T1000 (cell line): ENCODE measurements around the gene EXOC1.
"Not testable (repeated sequence)": the region's sequence is repeated elsewhere in the genome, so short reads cannot be mapped to it uniquely, and the experiment has no call there.

Source experiments
- DNase-seq: peaks from one replicate; lab custom pipeline; 2025; ENCODE audit warnings: mixed read lengths; lab: John Stamatoyannopoulos, UW

The EXOC1 gene

DNA sequence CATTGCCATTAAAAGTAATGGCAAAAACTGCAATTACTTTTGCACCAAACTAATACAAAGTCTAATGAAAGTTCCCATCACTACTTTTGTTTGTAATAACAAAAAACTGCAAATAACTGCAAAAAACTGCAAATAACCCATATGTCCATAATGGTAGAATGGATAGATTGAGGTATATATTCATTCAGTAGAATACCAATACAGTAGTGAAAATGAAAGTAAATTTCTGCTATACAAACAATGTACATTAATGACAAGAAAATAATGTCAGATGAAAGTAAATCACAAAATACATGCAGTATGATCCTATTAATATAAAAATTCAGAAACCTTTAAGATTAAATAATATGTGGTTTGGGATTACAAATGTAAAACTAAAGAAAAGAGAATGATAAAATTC lies 54.0 kb downstream of the EXOC1 start:
- DNase-seq = no peak

DNA sequence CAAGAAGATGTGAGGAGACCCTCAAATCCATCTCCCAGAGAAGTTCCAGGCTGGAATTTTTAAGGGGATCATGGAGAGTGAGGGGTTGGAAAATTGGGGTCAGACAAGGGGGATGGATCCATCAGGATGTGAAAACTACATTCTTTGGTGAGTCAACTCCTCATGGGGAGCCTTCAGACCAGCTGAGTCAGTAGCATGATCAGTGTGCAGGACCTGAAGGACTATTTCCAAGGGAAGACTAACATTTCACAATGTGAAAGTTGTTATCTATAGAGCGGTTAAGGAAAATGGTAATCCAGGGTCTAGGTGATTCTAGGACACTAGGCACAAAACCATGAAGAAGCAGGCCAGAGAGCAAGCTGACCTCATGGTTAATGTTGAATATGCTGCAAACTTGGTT lies 56.7 kb downstream of the EXOC1 start:
- DNase-seq = no peak

DNA sequence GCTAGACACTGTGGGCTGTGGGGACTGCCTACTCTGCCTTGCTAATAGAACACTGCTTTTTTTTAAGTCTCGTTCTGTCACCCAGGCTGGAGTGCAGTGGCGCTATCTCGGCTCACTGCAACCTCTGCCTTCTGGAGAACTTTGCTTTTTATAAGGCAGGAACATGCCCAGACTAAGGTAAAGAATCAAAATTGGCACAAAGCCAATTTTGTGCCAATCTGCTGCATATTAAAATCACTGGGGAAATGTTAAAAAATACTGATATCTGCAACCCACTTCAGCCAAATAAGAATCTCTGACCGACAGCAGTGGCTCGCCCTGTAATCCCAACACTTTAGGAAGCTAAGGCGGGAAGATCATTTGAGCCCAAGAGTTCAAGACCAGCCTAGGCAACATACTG lies 58.8 kb downstream of the EXOC1 start:
- DNase-seq = no peak

DNA sequence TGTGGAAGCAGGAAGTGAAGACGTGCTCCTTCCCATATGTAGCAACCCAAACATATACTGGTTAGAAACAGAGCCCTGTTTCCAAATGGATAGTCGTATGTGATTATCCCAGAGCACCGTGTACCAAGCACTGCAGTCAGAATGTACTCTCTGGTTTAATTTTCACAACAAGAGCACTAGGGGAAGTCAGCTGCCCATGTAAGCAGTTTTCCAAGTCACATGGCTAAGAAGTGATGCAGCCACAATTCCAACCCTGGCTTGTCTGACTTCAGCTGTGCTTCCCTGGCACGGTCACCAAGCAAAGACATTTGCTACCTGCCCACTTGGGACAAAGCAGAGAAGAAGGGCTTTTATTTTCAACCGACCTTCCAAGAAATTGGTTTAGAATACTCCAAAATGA lies 67.1 kb downstream of the EXOC1 start:
- no peak for DNase-seq

DNA sequence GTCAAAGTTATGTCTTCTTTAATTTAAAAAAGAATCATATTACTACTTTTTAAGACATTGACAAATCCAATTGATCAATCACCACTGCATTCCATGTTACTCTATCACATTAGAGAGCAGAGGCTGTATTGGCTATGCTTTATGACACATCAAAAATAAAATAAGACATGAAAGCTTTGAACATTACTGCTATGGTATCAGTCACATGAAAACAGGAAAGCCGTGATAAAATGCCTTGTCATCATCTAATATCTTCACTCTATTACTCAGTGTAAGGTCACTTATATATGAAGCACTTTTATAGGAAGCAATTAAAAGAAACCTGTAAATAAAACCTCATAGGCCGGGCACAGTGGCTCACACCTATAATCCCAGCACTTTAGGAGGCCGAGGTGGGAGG lies 67.6 kb downstream of the EXOC1 start:
- no peak for DNase-seq

DNA sequence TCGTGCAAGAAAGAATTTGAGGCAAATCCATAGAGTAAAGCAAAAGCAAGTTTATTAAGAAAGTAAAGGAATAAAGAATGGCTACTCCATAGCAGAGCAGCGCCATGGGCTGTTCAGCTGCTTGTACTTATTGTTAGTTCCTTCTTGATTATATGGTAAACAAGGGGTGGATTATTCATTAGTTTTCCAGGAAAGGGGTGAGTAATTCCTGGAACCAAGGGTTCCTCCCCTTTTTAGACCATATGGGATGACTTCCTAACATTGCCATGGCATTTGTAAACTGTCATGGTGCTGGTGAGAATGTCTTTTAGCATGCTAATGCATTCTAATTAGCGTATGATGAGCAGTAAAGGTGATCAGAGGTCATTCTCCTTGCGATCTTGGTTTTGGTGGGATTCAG lies 71.8 kb downstream of the EXOC1 start:
- DNase-seq = no peak

DNA sequence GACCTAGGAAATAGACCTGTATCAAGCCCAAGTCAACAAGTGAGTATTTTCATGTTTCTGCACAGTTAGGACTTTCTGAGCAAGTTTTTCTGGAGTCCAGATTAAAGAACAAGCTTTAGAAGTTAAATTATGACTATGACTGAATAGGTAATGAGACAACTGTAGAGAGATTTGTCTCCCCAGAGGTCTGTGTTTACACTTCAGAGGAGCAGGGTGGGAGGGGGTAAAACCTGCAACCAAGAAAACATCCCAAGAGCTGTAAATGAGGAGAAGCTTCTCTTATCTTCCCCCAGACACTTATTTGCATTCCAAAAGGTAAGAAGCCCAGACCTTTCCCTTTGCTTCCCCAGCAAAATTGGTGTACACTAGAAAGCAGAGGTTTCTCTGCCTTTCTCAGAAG lies 73.2 kb downstream of the EXOC1 start:
- DNase-seq = no peak

DNA sequence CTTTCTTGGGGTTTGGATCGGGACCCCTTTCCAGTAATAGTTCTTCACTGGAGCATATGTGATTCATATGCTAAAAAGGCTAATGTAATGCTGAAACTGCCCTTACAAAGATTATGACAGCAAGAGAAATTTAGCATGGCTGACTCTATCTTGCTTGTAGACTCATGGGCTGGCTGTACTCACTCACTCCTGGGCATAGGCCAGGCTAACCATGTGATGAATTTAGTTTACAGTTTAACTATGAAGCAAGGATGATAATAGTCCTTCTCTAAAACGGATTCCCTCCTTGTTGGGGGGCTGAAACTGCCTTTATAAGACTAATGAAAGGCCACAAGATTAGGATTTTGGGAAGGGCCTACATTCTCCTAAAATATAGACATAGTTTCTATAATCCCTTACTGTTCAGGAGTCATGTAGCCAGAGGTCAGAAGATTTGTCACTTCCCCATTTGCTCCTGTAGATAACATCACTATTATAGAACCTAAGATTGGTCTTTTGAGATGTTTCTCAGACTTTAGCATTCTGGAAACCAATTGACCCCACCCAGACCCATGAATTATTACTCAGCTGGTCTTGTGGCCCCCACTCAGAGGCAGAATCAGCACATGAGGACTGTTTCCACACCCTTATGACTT lies 74.5 kb downstream of the EXOC1 start:
- DNase-seq = no peak

DNA sequence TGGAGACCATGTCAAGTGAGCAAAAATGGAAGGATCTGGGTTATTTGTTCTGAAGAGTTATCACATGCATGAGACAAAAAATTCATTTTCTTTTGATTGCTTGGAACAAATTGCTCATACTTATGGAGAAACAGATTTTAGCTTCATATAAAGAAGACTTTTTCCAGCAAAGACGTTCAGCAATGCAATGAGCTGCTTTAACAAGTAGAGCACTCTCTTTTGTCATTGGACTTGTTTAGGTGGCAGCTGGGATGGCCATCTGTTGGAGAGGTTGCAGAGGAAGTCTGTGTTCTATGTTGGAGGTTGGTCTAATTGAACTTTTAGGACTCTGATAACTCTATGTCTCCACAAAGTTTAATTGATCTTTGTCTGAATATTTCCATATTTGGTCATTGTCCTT lies 75.4 kb downstream of the EXOC1 start:
- no peak for DNase-seq

DNA sequence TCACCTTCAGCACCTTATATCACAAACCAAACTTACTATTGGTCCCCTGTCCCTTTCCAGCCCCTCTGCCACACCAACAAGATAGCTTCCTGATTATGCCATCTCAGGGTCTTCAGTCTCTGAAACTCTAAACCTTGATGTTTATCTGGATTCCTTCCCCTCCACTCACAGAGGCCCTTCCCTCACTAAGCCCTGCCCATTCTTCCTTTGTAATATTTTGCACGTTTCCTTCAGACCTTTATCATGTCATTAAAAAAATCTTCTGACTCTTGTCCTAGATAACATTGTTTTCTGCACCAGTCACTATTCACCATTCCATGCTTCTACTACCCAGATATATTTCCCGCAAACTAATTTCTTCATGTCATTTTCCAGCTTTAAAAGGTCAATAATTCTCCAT lies 77.6 kb downstream of the EXOC1 start:
- no peak for DNase-seq

DNA sequence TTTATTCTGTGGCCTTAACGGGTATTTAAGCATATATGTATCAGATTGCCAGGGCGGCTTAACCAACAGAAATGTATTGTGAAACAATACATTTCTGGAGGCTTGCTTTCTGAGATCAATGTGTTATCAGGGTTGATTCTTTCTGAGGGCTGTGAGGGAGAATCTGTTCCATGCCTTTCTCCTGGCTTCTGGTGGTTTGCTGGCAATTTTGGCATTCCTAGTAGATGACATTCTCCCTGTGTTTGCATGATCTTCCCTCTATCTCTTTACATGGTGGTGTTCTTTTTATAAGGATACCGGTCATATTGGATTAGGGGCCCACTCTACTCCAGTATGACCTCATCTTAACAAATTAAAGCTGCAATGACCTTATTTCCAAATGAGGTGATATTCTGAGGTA lies 78.4 kb downstream of the EXOC1 start:
- DNase-seq = no peak

DNA sequence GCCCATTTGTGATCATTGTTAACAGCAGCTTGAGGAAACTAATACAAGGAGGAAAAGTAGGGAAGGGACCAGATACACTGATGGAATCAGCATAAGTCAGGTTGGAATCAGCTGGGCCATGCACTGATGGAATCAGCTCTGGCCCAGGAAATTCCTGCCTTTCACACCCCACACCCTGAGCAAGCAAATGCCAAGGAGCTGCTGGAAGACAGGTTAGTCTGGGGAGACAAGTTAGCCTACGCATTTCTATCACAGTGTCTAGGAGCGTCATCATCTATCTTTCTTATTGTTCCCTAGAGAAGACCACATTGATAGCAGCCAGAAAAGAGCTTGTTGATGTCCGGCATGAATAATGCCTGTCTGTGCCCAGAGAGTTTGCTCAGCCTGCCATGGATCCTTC lies 79.1 kb downstream of the EXOC1 start:
- DNase-seq = no peak

DNA sequence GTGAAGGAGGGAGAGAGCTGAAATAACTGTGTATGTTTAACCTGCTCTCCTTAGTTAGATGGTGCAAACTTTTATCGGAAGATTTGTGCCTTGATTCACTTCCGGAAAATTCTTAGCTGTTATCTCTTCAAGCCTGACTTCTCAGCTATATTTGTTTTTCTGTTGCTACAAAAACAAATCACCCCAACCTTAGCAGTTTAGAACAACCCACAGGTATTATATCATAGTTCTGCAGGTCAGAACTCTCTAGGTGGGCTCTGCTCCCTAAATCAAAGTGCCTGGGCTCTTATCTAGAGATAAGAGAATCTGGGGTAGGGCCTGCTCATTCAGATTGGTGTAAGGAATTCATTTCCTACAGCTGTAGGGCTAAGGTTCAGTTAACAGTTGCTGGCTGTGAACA lies 80.2 kb downstream of the EXOC1 start:
- no peak for DNase-seq

DNA sequence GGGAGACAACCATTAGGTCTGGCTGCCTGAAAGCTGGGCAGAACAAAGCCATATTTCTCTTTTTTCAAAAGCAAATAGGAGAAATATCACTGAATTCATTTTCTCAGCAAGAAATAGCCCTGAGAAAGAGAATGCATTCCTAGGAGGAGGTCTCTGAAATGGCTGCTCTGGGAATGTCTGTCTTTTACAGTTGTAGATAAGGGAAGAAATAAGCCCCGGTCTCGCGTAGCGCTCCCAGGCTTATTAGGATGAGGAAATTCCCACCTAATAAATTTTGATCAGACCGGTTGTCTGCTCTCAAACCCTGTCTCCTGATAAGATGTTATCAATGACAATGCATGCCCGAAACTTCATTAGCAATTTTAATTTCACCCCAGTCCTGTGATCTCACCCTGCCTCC lies 82.5 kb downstream of the EXOC1 start:
- DNase-seq = not testable (repeated sequence)

DNA sequence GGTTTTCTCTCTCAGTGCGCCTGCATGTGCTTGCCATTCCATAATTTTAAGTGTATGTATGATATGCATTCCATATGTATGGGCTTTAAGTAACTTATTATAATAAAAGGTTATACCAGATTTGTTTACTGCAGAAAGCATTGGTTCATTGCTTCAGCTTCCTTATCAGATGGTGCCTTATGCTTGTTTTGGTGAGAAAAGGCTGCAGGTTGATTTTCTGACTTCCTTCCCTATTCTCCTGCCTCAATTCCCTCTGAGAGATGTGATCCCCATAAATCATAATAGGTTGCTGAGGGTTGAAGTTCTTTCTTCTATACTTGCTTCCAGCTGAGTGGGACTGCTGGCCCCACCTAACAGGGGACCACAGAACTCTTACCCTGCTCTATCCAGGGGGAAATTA lies 85.0 kb downstream of the EXOC1 start:
- DNase-seq = no peak

DNA sequence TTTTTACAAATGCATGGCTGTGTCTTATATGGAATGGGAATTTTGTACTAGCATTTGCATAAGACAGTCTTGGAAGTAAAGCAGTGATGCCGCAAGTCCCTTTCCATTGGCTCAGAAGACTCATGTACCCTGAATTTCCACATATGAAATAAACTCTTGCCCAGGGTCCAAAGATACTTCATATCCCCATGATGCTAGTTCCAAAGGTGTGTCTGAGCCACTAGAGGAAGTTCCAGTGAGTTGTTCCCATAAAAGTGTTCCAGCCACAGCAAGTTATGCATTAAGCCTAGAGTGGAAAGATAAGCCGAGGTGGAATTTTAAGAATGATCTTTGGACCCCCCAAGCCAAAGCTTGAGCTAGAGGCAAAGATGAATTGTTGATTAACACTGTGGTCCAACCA lies 86.0 kb downstream of the EXOC1 start:
- no peak for DNase-seq

DNA sequence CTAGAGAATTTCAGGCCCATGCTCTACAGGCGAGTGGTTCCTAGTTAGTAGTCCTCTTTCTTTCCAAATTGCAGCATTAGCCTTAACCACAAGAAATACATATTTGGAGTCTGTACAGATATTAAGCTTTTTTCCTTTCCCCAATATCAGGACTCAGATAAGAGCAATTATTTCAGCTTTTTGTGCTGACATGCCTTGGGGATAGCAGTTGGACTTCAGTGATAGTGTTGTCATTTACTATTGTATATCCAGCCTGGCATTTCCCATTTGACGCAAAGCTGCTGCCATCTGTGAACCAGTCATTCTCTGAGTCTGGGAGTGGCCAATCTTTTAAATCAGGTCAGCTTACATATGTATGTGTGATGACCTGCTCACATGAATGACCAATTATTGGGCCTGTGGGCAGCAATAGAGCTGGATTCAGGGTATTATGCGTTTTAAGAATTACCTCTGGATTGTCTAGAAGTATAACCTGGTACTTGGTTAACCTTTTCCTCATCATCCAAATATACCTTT lies 88.5 kb downstream of the EXOC1 start:
- DNase-seq = no peak

DNA sequence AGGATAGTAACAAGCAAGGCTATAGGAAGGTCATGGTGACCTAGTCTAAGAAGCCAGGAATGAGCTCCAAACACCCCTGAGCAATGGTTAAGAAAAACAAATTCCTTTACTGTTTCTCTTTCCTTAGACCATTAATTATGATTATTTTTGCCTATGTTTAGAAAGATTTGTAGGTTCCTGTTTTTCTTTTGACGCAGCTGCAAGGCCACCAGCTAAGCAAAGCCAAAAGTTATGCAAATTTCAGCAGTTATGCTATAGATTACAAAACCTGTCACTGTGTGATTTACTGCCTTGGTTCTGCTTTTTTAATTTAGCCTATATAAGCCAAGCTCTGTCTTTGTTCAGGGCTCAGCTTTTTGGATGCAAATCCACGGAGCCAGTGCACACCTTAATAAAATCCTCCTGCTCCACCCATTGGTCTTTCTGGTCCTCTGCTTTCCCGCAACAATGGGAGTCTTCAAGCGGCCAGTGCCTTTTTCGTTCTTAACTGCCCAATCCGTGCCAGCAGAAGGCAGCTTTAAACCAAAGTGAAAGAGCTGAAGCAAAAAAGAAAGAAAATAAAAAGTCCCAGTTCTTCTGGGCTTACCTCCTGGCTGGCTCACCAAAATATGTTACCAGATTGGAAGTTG lies 93.9 kb downstream of the EXOC1 start:
- DNase-seq = peak; percentile 34

DNA sequence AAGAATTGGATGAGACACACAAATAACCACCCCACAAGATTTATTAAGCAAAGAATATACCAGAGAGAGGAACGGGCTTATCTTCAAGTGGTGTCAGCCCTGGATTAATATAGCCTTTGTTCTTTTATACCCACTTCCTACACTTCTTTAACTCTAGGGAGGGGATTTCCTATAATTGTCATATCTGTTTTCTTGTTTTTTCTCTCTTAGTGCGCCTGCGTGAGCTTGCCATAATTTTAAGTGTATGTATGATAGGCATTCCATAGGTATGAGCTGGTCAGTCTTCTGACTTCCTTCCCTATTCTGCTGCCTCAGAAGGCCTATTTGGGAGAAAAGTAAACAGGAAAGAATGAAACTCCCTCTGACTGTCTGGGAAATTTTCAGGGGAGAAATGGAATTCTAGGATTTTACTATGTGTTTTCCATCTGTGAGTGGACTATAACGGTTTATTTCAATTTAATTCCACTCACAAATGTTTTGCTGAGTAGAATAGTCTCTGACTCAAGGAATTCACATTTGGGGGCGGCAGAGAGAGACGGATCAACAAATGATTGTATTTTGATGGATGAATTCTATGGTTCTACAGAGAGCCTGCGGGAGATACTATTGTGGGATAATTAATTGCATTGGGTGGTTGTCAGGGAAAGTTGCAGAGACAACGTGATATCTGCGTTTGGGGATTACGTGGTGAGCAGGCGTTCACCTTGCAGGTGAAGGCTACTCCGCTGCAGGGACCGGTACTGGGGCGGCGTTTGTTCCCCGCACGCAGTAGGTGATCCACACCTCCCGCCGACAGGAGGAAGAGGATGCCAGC lies 94.7 kb downstream of the EXOC1 start:
- peak; percentile 54 for DNase-seq

DNA sequence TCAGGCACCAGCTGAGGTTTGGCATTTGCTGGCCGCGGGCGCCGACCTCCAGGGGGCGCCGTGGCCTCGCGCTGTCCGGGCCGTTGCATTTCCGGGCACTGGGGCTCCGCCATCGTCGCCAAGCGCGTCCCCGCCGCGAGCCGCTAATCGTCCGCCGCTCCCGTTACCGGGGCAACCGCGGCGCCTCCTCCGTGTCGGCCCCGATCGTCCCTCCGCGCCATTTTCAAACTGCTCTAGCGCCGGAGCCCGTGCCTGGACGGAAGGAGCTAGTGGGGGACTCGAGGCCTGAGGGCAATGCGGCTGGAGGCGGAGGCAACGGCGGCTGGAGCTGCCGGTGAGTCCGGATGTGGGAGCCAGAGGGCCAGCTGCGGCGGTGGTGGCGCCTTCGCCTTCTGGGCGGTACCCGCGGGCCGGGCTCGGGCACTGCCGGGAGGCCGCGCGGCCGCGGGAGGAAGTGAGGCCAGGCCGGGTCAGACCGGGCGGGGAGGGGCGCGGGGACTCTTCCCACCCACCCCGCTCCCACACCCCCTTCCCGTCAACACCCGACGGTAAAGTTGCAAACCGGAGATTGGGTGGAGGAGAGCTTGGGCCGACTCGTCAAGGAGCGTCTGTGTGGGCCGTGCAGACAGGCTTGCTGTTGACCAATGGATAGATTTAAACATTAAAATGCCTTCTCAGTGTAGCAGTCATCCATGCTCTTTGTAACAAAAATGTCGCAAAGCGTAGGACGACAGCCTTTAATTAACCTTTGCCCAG lies 95.5 kb downstream of the EXOC1 start, which contains the start of gene CEP135:
CEP135 (plus strand) TSS at position 220 of the 756 bp plus-strand sequence. CDS start 3,186 bp downstream, outside the sequence.
- peak; percentile 94 for DNase-seq

DNA sequence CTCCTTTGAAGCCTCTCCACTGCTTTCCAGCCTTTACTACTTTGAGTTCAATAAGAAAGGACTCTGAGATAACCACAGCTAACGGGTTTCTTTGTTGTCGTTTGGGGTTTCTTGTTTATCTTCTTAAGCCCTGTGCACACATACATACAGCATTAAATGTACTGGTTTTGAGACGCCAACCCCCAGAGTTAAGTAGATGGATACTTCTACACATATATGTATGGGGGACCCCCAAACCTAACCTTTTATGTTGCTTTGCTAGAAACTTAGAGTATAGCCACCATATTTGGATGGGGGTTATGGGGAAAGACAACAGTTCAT lies 96.0 kb downstream of the EXOC1 start:
- no peak for DNase-seq

DNA sequence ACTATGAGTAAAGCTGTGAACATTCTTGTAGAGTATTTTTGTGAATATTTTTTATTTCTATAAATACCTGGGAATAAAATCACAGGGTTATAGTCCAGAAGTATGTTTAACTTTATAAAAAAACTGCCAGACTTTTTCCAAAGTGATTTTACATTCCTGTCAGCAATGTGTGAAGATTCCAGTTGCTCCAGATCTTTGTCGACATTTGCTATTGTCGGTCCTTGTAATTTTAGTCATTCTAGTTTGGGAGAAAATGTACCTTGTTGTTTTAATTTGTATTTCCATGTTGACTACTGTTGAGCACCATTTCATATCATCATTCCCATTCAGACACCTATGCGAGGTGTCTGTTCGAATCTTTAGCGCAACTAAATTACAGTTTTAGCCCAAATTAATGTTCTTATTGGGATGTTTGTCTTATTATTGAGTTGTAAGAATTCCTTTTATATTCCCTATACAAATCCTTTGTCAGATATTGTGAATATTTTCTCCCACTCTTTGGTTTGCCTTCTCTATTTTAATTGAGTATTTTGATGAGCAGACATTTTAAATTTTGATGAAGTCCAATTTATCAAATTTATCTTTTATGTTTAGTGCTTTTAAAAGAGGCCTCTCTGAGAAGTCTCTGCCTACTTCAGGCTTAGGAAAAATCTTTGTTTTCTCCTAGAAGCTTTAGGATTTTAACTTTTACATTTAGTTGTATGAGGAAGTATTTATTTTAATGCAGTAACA lies 97.9 kb downstream of the EXOC1 start:
- DNase-seq = no peak
